ENCODE measurements around the gene CAPRIN2.

GRCh38 chr12:30694412-30695198 lies 60.1 kb downstream of the CAPRIN2 start:
- TF ChIP-seq CTCF (IDR thresholded peaks at IDR 0.05; ENCODE audit: low read length) (no peak), EZH2phosphoT487 (IDR thresholded peaks at IDR 0.05; ENCODE audit: low read length) (no peak), EZH2 (optimal IDR thresholded peaks at IDR 0.05; ENCODE audit: low read depth, low read length) (no peak)
